Effector memory CD4-positive, alpha-beta T cell (primary cell): ENCODE results near the gene KSR1.
"Not testable (repeated sequence)": the region's sequence is repeated elsewhere in the genome, so short reads cannot be mapped to it uniquely, and the experiment has no call there.

ENCODE experiments used
- DNase-seq, 3 donors: peaks; one replicate each; pipeline ENCODE4 v3.0.0-alpha.2; 2020
- H3K27ac ChIP-seq: 2 replicates; pipeline ENCODE4 v1.7.0; 2013; ENCODE audit warnings: mild to moderate bottlenecking, low read length, moderate library complexity; ENCODE audit not compliant: insufficient read depth, poor library complexity, severe bottlenecking
- H3K27me3 ChIP-seq: replicated peaks from 2 replicates; pipeline ENCODE4 v1.7.0; 2013; ENCODE audit warnings: mild to moderate bottlenecking, low read length; ENCODE audit not compliant: insufficient read depth, control insufficient read depth, poor library complexity, severe bottlenecking
- H3K36me3 ChIP-seq: 2 replicates; pipeline ENCODE4 v1.7.0; 2013; ENCODE audit warnings: mild to moderate bottlenecking, low read length, moderate library complexity; ENCODE audit not compliant: control insufficient read depth, insufficient read depth
- H3K4me1 ChIP-seq: 2 replicates; pipeline ENCODE4 v1.7.0; 2013; ENCODE audit warnings: low read length, mild to moderate bottlenecking; ENCODE audit not compliant: control insufficient read depth, insufficient read depth, poor library complexity, severe bottlenecking
- H3K4me3 ChIP-seq: 2 replicates; pipeline ENCODE4 v1.7.0; 2013; ENCODE audit warnings: low read length, low read depth, mild to moderate bottlenecking; ENCODE audit not compliant: insufficient read depth, poor library complexity, severe bottlenecking
- H3K9me3 ChIP-seq: 2 replicates; pipeline ENCODE4 v1.7.0; 2013; ENCODE audit warnings: mild to moderate bottlenecking, low read length, moderate library complexity; ENCODE audit not compliant: control insufficient read depth

Gene KSR1

GRCh38 chr17:27668488-27668823, 212.2 kb downstream of the KSR1 start:
- DNase-seq = no peak
- Histone ChIP-seq H3K27ac (no peak overlapping the region), H3K27me3 (no peaks in the 10 kb centered on the region), H3K9me3 (no peaks in the 10 kb centered on the region), H3K36me3 (no peaks in the 10 kb centered on the region), H3K4me3 (no peak overlapping the region), H3K4me1 (no peaks in the 10 kb centered on the region)

- no peak overlapping the region for H3K27ac ChIP-seq
- no peaks in the 10 kb centered on the region for H3K9me3 ChIP-seq
- no peaks in the 10 kb centered on the region for H3K27me3 ChIP-seq
- H3K36me3 ChIP-seq = no peaks in the 10 kb centered on the region
- no peaks in the 10 kb centered on the region for H3K4me1 ChIP-seq
- H3K4me3 ChIP-seq = no peak overlapping the region
- no peak for DNase-seq
Observed at GRCh38 chr17:27669136-27669535, 212.9 kb downstream of the KSR1 start.

GRCh38 chr17:27669850-27670249, 213.6 kb downstream of the KSR1 start:
- Histone ChIP-seq H3K4me1 (no peaks in the 10 kb centered on the region), H3K9me3 (no peaks in the 10 kb centered on the region), H3K4me3 (no peak overlapping the region), H3K36me3 (no peaks in the 10 kb centered on the region), H3K27ac (no peak overlapping the region), H3K27me3 (no peaks in the 10 kb centered on the region)
- no peak for DNase-seq

GRCh38 chr17:27670791-27671590, 214.7 kb downstream of the KSR1 start:
- H3K27ac ChIP-seq = no peak overlapping the region
- H3K4me3 ChIP-seq = no peak overlapping the region
- H3K9me3 ChIP-seq = no peaks in the 10 kb centered on the region
- H3K27me3 ChIP-seq = no peaks in the 10 kb centered on the region
- no peak for DNase-seq
- H3K36me3 ChIP-seq = no peaks in the 10 kb centered on the region
- no peaks in the 10 kb centered on the region for H3K4me1 ChIP-seq

- no peaks in the 10 kb centered on the region for H3K36me3 ChIP-seq
- no peaks in the 10 kb centered on the region for H3K27me3 ChIP-seq
- H3K27ac ChIP-seq = no peak overlapping the region
- no peaks in the 10 kb centered on the region for H3K4me1 ChIP-seq
- DNase-seq = no peak
- H3K4me3 ChIP-seq = no peak overlapping the region
- no peaks in the 10 kb centered on the region for H3K9me3 ChIP-seq
Observed at GRCh38 chr17:27671591-27671910, 215.3 kb downstream of the KSR1 start.

- not testable (repeated sequence) for H3K4me3 ChIP-seq, H3K27ac ChIP-seq, H3K4me1 ChIP-seq, DNase-seq, H3K27me3 ChIP-seq, H3K9me3 ChIP-seq, H3K36me3 ChIP-seq
Observed at GRCh38 chr17:27671977-27672480, 215.8 kb downstream of the KSR1 start.

GRCh38 chr17:27674335-27674734, 218.1 kb downstream of the KSR1 start:
- DNase-seq = no peak
- Histone ChIP-seq H3K4me1 (no peaks in the 10 kb centered on the region), H3K36me3 (no peaks in the 10 kb centered on the region), H3K27me3 (no peaks in the 10 kb centered on the region), H3K9me3 (no peaks in the 10 kb centered on the region), H3K4me3 (no peak overlapping the region), H3K27ac (no peak overlapping the region)
